Measurements from ENCODE around the gene KRT23.

Gene KRT23

DNA sequence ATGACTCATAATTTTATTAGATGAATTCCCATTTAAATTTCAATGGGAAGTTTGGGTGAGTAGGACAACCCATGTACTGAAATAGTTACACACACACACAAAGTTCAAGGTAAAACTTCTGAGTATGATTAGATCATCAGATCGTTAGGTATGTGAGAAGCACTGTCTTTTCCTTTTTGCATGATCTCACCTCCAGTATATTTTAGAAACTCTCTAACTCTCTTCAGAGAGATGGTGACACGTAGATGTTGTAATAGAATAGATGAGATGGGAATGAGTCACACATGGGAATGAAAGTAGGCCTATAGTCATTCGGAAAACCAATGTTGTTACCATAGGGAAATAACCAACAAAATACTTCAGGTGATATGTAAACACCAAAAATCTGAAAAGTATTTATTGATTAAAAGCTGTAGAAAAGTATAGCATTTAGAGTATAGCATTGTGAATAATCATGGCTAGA lies 22.2 kb downstream of the KRT23 start:
- H3K4me3 ChIP-seq (ENCODE audit: low read length), result no peak overlapping the region
- no peak for DNase-seq (ENCODE audit: low read depth, low spot score)

GRCh38 chr17:40914075-40914855 lies 23.2 kb downstream of the KRT23 start:
- H3K4me3 ChIP-seq (ENCODE audit: low read length), result no peak overlapping the region
- no peak for DNase-seq (ENCODE audit: low read depth, low spot score)

DNA sequence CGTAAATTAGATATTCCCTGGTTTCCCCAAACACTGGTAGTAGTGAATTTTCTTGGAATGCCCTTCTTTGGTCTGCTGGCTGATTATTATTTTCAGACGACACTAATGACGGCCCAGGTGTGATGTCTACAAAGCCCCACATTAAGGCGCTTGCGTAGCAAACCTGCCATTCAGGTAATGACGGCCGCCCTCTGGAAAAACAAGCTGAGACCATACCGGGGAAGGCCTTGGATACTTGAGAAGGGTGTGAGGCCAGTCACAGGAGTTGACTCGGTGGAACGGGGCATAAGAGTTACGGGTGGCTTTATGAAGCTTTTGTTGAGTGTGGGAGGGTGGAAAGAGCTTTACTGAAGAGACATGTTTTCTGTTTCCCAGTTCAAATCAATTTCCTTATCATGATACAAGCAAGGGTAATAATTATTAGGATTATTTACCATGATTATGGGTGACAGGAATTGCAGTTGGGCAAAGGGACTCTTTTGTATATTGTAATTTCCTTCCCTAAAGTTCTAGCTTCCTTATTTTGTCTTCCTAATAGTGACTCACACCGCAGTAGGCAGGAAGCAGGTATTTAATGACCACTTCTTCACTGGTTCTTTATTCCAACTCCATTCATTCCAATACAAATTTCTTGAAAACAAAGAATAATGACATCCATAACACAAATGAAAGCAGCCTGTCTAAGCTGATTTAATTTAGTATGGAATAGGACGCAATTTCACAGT lies 24.8 kb downstream of the KRT23 start:
- DNase-seq (ENCODE audit: low read depth, low spot score), result no peak
- H3K4me3 ChIP-seq (ENCODE audit: low read length), result no peak overlapping the region

DNA sequence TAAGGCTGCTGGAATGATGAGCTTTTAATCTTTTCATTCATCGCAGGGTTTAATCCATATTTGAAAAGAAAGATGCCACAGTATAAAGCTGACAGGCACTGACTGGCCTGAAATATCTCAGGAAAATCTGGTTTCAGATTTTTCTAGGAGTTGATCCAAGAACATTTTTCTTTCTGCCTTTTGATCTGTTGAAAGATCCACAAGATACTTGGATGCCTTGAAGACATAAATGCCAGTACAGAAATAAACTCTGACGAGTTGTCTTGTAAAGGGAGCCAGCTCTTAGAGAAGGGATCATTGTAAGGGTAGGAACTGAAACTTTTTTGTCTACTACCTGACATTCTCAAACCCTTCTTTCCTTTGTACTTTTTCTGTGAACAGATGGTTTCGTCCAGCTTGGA lies 27.0 kb downstream of the KRT23 start:
- DNase-seq (ENCODE audit: low read depth, low spot score), result no peak
- H3K4me3 ChIP-seq (ENCODE audit: low read length), result no peak overlapping the region

- DNase-seq (ENCODE audit: low read depth, low spot score), result no peak
- H3K4me3 ChIP-seq (ENCODE audit: low read length), result no peak overlapping the region
Observed at GRCh38 chr17:40909755-40910154, 27.7 kb downstream of the KRT23 start.

DNA sequence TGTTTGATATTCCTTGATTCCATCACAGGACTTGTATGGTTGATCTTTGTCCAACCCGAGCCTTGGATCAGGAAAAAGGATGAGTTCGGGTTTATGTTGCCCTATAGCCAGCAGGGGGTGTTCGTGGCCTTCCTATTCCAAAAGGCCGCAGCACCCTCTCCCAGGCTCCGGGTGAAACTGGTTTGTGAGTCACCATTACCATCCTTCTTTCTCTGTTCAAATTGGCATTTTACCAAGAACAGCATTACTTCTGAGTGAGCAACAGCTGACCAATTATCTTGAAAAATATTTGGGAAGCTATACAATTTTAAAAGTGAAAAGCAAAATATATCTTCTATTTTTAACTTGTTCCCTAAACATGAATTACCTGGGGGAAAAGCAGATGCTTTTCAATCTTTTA lies 28.1 kb downstream of the KRT23 start:
- no peak overlapping the region for H3K4me3 ChIP-seq (ENCODE audit: low read length)
- DNase-seq (ENCODE audit: low read depth, low spot score), result peak; percentile 30

DNA sequence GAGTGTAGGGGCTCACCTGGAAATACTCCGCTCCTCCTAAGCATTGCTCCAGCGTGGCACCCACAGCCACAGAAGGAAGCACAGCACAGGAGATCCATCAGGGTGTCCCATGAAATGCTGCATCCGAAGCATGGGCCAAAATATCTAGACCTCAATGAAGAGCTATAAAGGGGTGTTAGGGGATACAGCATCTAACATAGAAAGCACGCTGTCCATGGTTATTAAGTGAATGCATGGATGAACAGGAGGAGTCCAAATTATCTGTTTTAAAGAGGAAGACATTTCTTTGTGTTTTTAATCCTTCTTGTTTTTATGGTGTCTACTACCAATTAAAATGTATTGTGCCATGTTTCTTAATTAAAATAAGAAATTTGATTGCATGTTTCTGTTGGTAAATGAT lies 30.8 kb downstream of the KRT23 start:
- no peak overlapping the region for H3K4me3 ChIP-seq (ENCODE audit: low read length)

DNA sequence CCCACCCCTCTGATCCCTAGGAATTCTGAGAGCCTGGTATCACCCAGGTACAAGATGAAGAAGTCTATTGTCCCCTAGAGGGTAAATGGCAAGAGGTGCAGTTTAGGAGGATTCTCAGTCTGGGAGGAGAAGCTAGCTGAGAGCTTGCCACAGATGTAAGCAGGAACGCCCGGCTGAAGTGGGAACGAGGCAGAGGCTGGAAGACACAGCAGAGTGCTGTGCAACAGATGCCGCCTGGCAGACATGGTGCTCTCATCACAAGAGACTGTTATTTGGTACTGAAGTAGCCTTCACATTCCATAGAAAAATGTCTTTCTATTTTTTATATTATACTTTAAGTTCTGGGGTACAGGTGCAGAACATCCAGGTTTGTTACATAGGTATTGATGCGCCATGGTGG lies 32.1 kb downstream of the KRT23 start:
- no peak overlapping the region for H3K4me3 ChIP-seq (ENCODE audit: low read length)
- DNase-seq (ENCODE audit: low read depth, low spot score), result no peak

More for the DNA sequence above, 30.8 kb downstream of the KRT23 start:
- DNase-seq (ENCODE audit: low read depth, low spot score), result no peak

DNA sequence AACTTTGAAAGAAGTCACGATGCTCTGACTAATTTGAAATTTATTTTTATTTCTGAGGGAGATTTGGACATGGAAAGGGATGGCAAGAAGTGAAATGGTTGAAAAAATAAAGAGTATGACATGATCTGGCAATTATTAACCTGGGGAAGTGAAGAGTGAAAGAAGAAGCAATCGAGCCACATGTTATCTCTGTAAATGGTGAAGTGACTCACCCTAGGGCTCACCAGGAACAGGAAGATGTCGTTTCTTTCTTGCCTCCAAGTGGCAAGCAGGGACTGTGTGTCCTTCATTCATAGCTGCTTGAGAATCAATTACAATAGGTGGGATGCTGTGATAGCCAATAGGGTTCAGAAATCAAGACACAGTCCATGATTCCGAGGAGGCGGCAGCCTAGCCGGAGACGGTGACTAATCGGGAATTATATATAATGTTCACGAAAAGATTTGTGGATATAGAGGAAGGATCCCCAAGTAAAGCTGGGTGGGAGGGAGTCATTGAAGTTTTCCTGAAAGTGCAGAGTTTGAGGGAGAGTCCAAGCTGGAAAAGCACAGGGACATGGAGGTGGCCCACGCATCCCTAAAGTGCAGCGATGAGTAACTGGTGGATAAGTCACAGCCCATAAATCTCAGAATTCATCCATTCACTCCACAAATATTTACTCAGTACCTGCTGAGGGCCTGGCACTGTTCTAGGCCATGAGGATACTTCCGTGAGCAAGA lies 34.2 kb downstream of the KRT23 start:
- DNase-seq (ENCODE audit: low read depth, low spot score), result no peak
- H3K4me3 ChIP-seq (ENCODE audit: low read length), result no peak overlapping the region

GRCh38 chr17:40902498-40902897 lies 34.9 kb downstream of the KRT23 start:
- DNase-seq (ENCODE audit: low read depth, low spot score), result no peak
- no peak overlapping the region for H3K4me3 ChIP-seq (ENCODE audit: low read length)

GRCh38 chr17:40901981-40902474 lies 35.4 kb downstream of the KRT23 start:
- H3K4me3 ChIP-seq (ENCODE audit: low read length), result no peak overlapping the region
- DNase-seq (ENCODE audit: low read depth, low spot score), result no peak

DNA sequence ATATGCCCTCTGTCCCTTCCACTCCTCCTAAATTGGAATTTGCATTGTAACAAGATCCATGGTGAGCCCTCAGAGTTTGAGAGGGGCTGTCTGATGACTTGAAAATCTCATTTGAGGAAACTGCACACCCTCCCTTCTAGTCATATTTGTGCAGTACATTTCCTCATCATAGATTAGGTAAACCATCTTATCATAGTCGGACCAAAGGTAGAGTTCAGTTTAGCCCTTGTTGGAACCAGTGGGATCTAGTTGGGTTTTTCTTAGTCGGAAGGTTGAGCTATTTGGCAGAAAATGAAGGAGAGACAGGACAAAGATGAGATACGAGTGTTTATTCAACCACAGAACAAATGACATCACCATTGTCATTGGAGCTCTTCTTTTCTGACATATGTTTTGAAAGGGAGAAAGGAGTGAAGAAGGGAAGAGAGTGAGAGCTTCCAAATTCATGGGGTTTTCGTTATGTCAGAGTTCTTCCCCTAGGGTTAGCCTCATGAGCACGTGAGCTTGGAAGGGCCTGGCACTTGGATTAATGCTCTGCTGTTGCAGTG lies 36.6 kb downstream of the KRT23 start:
- no peak for DNase-seq (ENCODE audit: low read depth, low spot score)
- no peak overlapping the region for H3K4me3 ChIP-seq (ENCODE audit: low read length)

DNA sequence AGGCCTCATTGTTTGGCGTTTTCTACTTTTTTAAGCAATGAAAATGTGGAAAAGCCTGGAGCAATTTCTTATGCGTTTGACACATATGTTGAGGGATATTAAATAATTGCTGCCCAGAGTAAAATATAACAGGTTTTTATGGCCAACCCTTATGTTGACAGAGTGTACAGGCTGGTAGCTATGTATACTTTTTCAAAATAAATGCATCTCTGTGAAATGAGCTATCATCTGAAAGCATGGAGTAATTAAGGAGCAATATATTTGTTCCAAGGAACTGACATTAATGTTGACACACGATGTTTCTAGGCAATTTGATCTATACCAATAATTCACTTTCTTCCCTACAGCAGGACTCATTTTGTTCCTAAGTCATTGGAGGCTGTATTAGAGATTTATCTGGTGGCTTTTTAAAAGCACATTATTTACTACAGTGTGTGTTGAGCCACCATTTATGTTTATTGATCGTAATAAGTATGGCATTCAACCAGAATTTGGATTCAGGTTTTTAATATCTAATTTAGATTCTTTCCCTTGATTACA lies 40.5 kb downstream of the KRT23 start:
- no peak for DNase-seq (ENCODE audit: low read depth, low spot score)
- no peak overlapping the region for H3K4me3 ChIP-seq (ENCODE audit: low read length)

GRCh38 chr17:40895106-40895730 lies 42.2 kb downstream of the KRT23 start:
- H3K4me3 ChIP-seq (ENCODE audit: low read length), result no peak overlapping the region
- no peak for DNase-seq (ENCODE audit: low read depth, low spot score)

GRCh38 chr17:40888196-40888720 lies 49.2 kb downstream of the KRT23 start:
- no peak for DNase-seq (ENCODE audit: low read depth, low spot score)

DNA sequence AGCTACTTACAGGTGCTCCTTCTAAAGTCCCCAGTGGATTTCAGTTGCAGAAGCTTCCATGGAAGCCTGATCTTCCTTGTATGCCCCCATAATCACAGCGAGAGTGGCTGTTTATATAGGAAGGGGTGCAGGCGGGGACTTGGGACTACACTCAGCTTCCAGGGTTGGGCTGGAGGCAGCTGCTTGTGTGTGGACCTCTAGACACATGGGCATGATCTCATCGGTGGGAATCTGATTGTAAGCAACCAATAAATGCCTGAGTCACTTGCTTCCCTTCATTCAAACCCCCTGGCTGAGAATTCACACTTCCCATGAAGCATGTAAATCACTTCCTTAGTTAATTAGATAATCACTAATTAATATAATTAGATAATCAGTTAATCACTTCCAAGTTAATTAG lies 51.4 kb downstream of the KRT23 start:
- no peak overlapping the region for H3K4me3 ChIP-seq (ENCODE audit: low read length)
- no peak for DNase-seq (ENCODE audit: low read depth, low spot score)

More at GRCh38 chr17:40888196-40888720, 49.2 kb downstream of the KRT23 start:
- H3K4me3 ChIP-seq (ENCODE audit: low read length), result no peak overlapping the region

DNA sequence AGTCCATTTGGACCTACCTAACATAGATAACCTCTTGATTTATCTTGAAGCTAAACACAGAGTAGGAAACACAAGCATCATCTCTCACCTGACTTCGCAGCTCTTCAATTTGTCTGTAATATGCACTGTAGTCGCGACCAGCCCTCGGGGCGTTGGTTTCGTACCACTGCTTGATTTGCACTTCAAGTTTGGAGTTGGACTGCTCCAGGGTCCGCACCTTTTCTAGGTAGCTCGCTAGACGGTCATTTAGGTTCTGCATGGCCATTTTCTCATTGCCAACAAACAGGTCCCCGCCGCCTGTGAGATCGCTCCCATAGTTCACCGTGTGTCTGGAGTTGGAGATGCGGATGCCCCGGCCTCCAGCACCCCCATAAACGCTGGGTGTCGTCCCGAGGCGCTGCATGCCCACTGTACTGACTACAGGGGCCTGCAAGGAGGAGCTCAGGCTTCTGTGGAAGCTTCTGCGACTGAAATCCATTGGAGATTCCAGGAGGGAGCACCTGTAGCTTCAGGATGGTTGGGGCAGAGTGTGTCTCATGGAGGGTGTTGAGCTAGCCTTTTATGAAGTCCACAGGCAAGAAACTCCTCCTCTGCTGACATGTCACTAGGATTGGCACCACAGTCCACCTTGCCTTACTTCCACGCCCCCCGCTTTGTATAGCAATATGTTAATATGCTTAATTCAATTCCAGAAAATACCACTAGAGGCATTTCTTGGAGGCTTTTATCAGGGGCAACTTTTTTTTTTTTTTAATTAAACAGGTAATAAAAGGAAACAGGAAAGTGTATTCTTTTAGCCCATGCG lies 52.5 kb downstream of the KRT23 start, which contains the start of gene KRT20:
Gene KRT20, minus strand, starts transcription at position 535 of the 805 bp plus-strand sequence. Its CDS starts 57 bp downstream, at position 478.
- peak; percentile 16 for DNase-seq (ENCODE audit: low read depth, low spot score)
- no peak within 1 kb of the TSS for H3K4me3 ChIP-seq (ENCODE audit: low read length)
